OCI-LY3 (cell line): ENCODE measurements around the gene DROSHA.

Experiments
- EZH2phosphoT487 ChIP-seq: fragments of 200-600 bp; shearing (Covaris generic); IDR thresholded peaks from 2 replicates; pipeline ENCODE4 v1.6.1; 2018; ENCODE audit warnings: antibody characterized with exemption, mixed run types, low read depth
- TF ChIP-seq, protein P1 (sequence below): fragments of 200-600, 300-600 bp; sonication (generic); IDR thresholded peaks from 2 replicates; pipeline ENCODE4 v1.5.1; 2014; ENCODE audit warnings: antibody characterized with exemption, low read length, low read depth

- TF ChIP-seq, protein P1, sequence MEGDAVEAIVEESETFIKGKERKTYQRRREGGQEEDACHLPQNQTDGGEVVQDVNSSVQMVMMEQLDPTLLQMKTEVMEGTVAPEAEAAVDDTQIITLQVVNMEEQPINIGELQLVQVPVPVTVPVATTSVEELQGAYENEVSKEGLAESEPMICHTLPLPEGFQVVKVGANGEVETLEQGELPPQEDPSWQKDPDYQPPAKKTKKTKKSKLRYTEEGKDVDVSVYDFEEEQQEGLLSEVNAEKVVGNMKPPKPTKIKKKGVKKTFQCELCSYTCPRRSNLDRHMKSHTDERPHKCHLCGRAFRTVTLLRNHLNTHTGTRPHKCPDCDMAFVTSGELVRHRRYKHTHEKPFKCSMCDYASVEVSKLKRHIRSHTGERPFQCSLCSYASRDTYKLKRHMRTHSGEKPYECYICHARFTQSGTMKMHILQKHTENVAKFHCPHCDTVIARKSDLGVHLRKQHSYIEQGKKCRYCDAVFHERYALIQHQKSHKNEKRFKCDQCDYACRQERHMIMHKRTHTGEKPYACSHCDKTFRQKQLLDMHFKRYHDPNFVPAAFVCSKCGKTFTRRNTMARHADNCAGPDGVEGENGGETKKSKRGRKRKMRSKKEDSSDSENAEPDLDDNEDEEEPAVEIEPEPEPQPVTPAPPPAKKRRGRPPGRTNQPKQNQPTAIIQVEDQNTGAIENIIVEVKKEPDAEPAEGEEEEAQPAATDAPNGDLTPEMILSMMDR = no peak
- TF ChIP-seq EZH2phosphoT487 = no peak
These were observed 78.4 kb downstream of the DROSHA start for GRCh38 chr5:31453522-31453921.
